ENCODE measurements around the gene DVL2. TPM values are rescaled to one million over a fixed set of nuclear protein-coding genes. Genes with fewer than 3 reads are reported as not detected.
"Not testable (repeated sequence)": the region's sequence is repeated elsewhere in the genome, so short reads cannot be mapped to it uniquely, and the experiment has no call there.

The DVL2 gene
- total RNA-seq, 2 donors from 2014 or later = 35.1 to 61.6 TPM

DNA sequence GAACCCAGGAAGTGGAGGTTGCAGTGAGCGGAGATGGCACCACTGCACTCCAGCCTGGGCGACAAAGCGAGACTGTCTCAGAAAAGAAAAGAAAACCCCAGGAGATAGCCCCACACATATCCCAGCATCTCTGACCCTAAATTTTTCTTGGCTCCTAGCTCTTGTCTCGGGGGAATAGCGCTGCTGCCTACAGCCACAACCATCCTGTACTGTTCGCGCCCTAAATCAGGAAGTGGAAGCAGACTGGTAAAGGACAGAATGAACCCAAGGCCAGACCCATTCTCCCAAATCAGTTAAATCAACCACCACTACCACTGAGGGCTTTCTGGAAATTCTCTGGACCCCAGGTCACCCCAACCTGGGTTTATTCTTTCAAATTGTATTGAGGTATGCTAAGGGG, 15.5 kb upstream of the DVL2 start:
- Mint-ChIP-seq H3K4me1 (ENCODE audit: low read depth in 2 of 2) (peaks cover 48 to 52% of the 10 kb centered on the region in 2 donors), H3K36me3 (peaks cover 20% of the 10 kb centered on the region), H3K4me3 (peak overlapping the region; percentile 94), H3K9me3 (no peaks in the 10 kb centered on the region), H3K27me3 (no peaks in the 10 kb centered on the region), H3K27ac (peak overlapping the region; percentile 85 to 95)
- DNase-seq (ENCODE audit: low spot score) (no peak), ATAC-seq (no peak)

DNA sequence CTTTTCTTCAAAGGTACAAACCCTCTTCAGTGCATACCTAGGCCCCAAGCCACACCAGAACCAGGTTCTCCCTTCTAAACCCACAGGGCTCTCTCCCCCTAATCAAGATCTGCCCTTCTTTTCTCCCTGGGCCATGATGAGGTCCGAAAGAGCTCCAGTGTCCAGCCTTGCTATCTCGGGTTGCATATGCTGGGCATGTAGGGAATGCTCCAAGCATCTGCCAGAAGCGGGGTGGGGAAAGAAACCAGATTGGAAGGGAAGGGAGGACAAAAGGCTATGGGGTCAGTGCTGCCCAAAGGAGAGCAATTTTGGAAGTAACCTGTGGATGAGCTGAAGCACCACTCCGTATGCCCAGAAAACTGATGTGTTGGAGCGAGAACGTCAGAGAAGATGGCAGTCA, 14.9 kb upstream of the DVL2 start:
- H3K36me3 Mint-ChIP-seq = peaks cover 16% of the 10 kb centered on the region
- H3K9me3 Mint-ChIP-seq = no peaks in the 10 kb centered on the region
- DNase-seq (ENCODE audit: low spot score) (no peak), ATAC-seq (no peak)
- H3K27ac Mint-ChIP-seq = peak overlapping the region; percentile 85 to 95
- no peaks in the 10 kb centered on the region for H3K27me3 Mint-ChIP-seq
- peaks cover 48% of the 10 kb centered on the region in 2 donors for H3K4me1 Mint-ChIP-seq (ENCODE audit: low read depth in 2 of 2)
- H3K4me3 Mint-ChIP-seq = peak overlapping the region; percentile 94

DNA sequence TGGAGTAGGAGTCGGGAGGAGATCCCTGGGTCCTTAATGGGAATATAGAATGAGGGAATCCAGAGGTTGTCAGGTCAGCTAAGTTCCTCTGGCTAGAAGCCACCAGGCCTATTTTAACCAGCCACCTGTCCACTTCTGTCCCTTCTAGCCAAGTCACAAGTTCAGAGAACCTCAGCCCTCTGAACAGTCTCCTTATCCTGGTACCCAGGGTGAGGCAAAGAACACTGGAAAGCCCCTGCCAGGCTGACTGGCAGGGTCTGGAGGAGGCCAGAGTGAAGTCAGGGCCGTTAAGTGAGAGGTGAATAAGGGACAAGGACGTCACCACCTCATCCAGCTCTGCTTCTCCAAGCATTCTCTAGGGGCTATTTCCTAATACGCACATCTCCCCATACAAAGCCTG, 14.5 kb upstream of the DVL2 start:
- Mint-ChIP-seq H3K27ac (peak overlapping the region; percentile 85 to 95), H3K36me3 (peaks cover 16% of the 10 kb centered on the region), H3K4me1 (ENCODE audit: low read depth in 2 of 2) (peaks cover 44 to 45% of the 10 kb centered on the region in 2 donors), H3K27me3 (no peaks in the 10 kb centered on the region), H3K4me3 (peak overlapping the region; percentile 94), H3K9me3 (no peaks in the 10 kb centered on the region)
- ATAC-seq = no peak
- DNase-seq (ENCODE audit: low spot score) = no peak

DNA sequence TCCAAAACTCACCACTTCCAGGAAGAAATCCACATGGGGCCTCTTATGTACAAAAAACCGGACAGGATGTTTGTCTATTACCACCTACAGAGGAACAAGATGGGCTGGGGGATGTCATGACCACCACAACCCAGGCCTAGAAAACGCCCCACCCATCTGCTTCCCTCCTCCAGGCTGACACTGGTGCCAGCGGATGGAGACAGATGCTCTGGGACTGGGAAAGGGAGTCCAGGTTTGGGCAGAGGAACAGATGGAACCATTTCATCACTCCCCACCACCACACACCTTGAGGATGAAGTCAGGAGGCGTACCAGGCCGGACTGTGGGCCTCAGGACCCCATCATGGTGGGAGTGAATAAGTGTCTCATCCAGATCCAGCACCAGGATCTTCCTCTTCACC, 12.5 kb upstream of the DVL2 start:
- Mint-ChIP-seq H3K27me3 (no peaks in the 10 kb centered on the region), H3K27ac (peak overlapping the region in 1 of 2 donors; percentile 69), H3K4me3 (no peak overlapping the region), H3K36me3 (peaks cover 9% of the 10 kb centered on the region), H3K4me1 (ENCODE audit: low read depth in 2 of 2) (peaks cover 42 to 47% of the 10 kb centered on the region in 2 donors), H3K9me3 (no peaks in the 10 kb centered on the region)
- ATAC-seq (no peak), DNase-seq (ENCODE audit: low spot score) (no peak)

DNA sequence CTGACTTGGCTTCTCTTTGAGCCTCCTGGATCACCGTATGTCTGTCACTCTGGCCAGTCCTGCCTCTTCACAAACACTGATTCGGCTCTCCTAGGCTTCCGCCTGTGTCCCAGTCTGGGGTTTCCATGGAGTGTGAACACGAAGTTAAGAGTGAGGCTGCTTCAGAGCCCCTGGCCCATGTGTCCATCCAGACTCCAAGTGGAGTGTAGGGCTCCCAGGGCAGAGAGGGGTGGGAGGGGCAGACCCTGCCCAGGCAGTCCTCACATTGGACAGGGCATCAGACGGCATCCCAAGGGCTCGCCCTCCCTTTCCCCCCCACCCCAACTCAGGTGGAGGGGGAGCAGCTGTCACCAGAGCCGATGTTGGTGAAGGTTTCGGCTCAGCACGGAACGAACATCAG, 9.5 kb upstream of the DVL2 start:
- H3K4me1 Mint-ChIP-seq (ENCODE audit: low read depth in 2 of 2) = peaks cover 39 to 48% of the 10 kb centered on the region in 2 donors
- peak overlapping the region; percentile 88 for H3K4me3 Mint-ChIP-seq
- not testable (repeated sequence) for ATAC-seq; H3K27me3 Mint-ChIP-seq; H3K9me3 Mint-ChIP-seq; DNase-seq (ENCODE audit: low spot score)
- H3K27ac Mint-ChIP-seq = peak overlapping the region; percentile 87 to 95
- peaks cover 21% of the 10 kb centered on the region for H3K36me3 Mint-ChIP-seq

DNA sequence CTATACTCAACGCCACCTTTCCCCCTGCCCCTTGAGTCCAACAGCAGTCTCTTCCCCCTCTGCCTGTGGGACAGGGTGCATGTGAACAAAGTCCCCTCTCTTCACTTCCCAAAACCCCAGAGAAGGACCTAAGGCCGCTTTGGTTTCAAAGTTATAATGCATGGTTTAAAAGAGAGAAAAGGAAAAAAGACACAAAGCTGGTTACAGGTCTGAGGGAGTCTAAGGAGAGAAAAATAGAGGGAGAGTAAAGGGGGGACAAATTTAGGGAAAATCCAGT, 9.1 kb upstream of the DVL2 start:
- DNase-seq (ENCODE audit: low spot score) (no peak), ATAC-seq (no peak)
- H3K27ac Mint-ChIP-seq = peak overlapping the region; percentile 87 to 95
- H3K4me1 Mint-ChIP-seq (ENCODE audit: low read depth in 2 of 2) = peaks cover 37 to 45% of the 10 kb centered on the region in 2 donors
- H3K27me3 Mint-ChIP-seq = no peaks in the 10 kb centered on the region
- H3K4me3 Mint-ChIP-seq = peak overlapping the region; percentile 88
- H3K9me3 Mint-ChIP-seq = no peaks in the 10 kb centered on the region
- peaks cover 21% of the 10 kb centered on the region for H3K36me3 Mint-ChIP-seq

DNA sequence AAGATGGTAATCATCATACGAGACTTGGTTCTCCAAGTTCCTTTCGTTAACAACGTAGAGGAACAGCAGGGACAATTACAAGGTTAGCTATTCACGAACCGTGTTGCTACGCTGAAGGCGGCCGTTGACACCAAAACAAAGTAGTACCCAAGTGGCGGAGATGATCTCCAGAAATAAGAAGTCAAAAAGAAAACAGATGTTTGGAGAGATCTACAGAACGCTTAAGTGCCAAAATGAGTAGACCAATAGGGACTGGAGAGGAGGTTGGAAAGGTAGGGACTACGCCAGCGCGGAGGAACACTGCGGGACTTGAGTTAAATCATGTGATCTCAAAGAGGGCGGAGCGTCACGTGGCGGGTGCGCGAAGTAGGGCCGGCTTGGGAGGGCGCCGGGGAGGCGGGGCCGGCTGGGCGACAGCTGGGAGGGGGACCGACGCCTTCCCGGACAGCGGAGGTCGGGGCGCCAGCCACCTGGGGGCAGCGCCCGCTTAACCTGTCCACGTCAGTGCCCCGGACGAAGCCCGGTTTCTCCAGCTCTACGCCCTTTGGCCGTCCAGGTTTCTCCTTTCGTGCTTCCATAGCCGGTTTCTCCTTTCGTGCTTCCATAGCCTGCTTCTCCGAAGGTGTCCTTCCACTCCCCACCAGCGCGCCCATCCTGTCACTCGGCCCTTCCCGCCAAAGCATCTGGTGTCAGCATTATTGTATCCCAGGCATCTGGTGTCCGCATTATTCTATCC, 8.6 kb upstream of the DVL2 start:
- peak overlapping the region; percentile 88 for H3K4me3 Mint-ChIP-seq
- H3K4me1 Mint-ChIP-seq (ENCODE audit: low read depth in 2 of 2) = peaks cover 36 to 45% of the 10 kb centered on the region in 2 donors
- H3K27ac Mint-ChIP-seq = peak overlapping the region; percentile 87 to 95
- no peaks in the 10 kb centered on the region for H3K27me3 Mint-ChIP-seq
- ATAC-seq = peak; percentile 70 to 78
- H3K36me3 Mint-ChIP-seq = peaks cover 21% of the 10 kb centered on the region
- no peaks in the 10 kb centered on the region for H3K9me3 Mint-ChIP-seq
- peak; percentile 95 for DNase-seq (ENCODE audit: low spot score)

DNA sequence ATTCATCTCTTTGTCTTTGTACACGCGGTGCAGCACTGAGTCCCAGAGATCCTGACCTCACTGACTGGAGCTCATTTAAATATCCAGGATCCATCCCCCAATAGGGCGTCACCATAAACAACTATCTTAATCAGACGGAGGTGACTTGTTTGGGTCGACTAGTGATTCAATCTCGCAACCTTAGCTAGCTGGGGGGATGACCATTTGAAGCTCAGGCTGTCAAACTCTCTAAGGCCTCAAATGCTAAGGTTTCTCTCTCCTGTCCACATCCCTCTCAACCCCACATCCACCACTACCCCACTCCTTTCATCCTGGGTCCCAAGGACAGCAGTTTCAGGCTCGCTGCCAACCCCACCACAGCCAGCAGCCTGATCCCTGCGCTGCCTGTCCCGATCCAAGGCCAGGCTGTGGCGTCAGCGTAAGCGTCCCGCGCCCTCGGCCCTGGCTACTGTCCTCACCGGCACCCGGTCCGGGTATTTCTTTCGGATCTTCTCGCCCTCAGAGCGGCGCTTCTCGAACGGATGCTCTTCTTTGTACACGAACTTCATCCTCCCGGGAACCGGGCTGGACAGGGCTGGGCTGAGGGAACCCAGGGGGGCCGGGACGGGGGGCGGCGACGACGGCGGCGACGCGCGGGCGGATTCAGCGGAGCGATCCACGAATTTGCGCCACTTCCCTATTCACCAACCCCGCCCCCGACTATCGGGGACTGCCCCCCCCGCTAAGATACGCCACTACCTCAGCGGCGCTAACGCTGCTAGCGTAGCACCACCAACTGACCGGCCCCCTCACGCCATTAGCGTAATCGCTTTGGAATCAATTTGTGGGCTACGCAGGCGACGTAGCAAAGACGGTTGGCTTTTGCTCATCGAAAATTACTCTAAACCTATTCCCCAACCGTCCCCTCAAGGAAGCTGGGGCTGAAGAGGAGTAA, 7.7 kb upstream of the DVL2 start, which contains the start of gene GABARAP:
TSS of gene GABARAP (minus strand) at position 667 of the 934 bp plus-strand sequence. CDS start at position 548, 119 bp downstream.
- peak within 1 kb of the TSS; percentile 88 for H3K4me3 Mint-ChIP-seq
- ATAC-seq = peak; percentile 72 to 77
- DNase-seq (ENCODE audit: low spot score) = peak; percentile 92
- H3K27ac Mint-ChIP-seq = peak within 1 kb of the TSS; percentile 87 to 95
- H3K36me3 Mint-ChIP-seq = peaks cover 21% of the 10 kb centered on the region
- peaks cover 41 to 48% of the 10 kb centered on the region in 2 donors for H3K4me1 Mint-ChIP-seq (ENCODE audit: low read depth in 2 of 2)
- no peaks in the 10 kb centered on the region for H3K9me3 Mint-ChIP-seq
- no peaks in the 10 kb centered on the region for H3K27me3 Mint-ChIP-seq

DNA sequence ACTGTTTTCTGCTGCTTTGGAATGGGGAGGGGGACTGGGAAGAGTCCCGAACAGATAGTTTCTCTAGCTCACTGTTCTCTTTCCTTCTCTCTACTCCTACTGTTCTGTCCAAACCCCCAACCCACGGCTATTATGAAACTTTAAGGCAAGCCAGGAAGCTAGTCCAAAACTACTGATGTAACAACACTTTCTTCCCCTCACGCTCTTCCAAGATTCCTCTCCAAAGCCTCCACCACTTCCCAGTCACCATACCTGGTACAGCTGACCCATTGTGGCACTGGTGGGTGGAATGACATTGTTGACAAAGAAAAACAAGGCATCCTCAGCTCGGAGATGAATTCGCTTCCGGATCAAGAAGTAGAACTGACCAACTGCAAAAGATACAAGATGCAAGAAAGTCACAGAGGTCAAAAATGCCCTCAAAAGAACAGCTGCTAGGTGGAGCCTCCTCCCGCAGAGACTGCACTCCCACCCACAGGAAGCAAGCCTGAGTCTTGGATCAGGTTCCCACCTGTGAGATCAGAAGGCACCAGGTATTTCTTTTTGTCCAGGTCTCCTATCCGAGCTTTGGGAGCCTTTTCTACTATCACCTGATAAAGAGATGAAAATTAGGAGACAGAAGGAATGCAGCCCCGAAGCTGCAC, 6.9 kb upstream of the DVL2 start:
- Mint-ChIP-seq H3K4me1 (ENCODE audit: low read depth in 2 of 2) (peaks cover 40 to 47% of the 10 kb centered on the region in 2 donors), H3K4me3 (peak overlapping the region; percentile 88), H3K27me3 (no peaks in the 10 kb centered on the region), H3K9me3 (no peaks in the 10 kb centered on the region), H3K27ac (peak overlapping the region; percentile 87 to 95), H3K36me3 (peaks cover 15% of the 10 kb centered on the region)
- ATAC-seq (no peak), DNase-seq (ENCODE audit: low spot score) (no peak)

DNA sequence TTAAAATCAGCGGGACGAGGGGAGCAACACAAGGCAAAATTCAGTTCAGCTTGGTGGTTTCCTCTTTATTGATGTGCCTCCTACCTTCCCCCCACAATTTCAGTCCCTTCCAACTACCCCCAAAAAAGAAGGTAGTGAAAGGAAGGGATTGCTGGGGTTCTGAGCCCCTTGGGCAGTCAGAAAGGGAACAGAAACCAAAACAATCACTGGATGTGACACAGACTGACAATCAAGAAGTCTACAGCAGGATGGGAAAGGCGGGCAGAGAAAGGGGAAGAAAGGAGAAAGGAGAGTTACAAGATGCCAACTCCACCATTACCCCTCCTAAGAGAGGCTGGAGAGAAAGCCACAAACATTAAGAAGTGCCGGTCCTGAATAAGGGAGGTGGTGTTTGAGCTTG, 6.1 kb upstream of the DVL2 start:
- Mint-ChIP-seq H3K9me3 (no peaks in the 10 kb centered on the region), H3K36me3 (peaks cover 12% of the 10 kb centered on the region), H3K27me3 (no peaks in the 10 kb centered on the region), H3K27ac (peak overlapping the region; percentile 87 to 95), H3K4me1 (ENCODE audit: low read depth in 2 of 2) (peaks cover 46 to 54% of the 10 kb centered on the region in 2 donors), H3K4me3 (peak overlapping the region; percentile 88)
- ATAC-seq (no peak), DNase-seq (ENCODE audit: low spot score) (no peak)

DNA sequence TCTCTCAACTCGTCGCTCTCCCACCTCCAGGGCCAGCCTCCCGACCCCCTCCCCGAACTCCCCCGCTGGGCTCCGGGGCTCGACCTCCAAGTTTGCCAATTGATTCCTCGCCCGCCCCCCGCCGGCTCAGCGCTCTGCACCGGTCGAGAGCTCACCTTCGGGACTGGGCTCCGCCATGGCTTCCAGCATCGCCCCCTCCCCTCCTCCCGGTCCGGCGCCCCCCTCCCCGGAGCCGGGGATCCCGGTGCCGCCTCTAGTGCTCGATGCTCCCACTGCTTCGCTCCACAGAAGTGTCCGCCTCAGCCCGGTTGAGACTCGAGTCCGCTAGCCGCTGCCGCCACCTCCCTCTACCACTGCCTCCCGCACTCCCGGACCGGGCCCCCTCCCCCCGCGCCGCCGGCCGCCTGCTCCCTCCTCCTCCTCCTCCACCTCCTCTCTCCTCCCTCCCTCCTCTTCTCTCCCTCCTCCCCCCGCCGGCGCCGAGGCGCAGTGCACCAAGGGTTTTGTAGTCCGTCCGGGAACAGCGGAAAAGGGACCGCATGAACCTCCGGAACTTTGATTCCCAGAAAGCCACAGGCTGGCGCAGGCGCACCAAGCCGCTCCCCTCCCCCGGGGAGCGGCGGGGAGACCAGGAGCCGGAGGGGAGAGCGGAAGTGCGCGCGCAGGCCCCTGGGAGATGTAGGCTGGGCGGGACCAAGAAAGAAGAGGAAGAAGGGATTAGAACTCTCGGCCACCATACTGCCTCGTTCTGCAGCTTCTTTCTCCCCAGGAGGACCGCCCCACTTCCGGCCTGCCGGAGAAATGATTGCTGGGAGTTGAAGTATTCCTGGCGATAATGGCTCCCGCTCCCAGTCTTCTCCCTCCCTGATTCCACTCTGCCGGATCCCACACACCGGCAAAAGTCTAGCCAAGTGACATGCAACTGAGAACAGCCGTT, 5.0 kb upstream of the DVL2 start, which contains the start of gene PHF23:
TSS of gene PHF23 (minus strand) at position 367 of the 937 bp plus-strand sequence. CDS start at position 189, 178 bp downstream.
- H3K9me3 Mint-ChIP-seq = no peaks in the 10 kb centered on the region
- DNase-seq (ENCODE audit: low spot score) (peak; percentile 99), ATAC-seq (peak; percentile 79 to 86)
- peak within 1 kb of the TSS; percentile 88 for H3K4me3 Mint-ChIP-seq
- H3K36me3 Mint-ChIP-seq = peaks cover 18% of the 10 kb centered on the region
- H3K4me1 Mint-ChIP-seq (ENCODE audit: low read depth in 2 of 2) = peaks cover 53 to 64% of the 10 kb centered on the region in 2 donors
- H3K27me3 Mint-ChIP-seq = no peaks in the 10 kb centered on the region
- H3K27ac Mint-ChIP-seq = peak within 1 kb of the TSS; percentile 87 to 95

DNA sequence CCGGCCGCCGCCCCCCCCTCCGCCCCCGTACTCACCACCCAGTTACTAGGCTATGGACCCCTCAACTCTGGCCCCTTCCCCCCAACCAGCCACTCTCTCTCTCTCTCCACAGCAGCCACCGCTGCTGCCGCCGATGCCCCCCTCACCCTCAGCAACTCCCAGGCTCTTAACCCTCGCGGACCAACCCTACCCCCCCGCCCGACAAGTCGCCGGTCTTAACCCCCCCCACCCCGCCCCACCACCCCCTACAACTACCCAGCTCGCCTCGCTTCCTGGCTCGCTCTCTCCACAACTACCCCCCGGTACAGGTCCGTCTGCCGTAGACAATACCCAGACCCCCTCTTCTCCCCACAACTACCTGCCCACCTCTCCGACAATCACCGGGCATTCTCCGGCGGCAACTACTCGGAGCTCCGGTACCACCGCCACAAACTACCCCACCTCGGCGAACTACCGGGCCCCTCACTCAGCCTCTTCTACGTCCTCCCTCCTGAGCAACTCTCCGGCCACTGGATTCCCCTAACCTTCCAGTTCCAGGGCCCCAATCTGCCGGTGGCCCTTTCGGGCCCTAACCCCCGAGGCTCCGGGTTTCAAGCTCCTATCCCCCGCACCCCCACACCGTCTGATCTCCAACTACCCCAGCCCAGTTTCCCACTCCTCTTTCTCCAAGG, 4.2 kb upstream of the DVL2 start:
- DNase-seq (ENCODE audit: low spot score) (no peak), ATAC-seq (no peak)
- Mint-ChIP-seq H3K4me1 (ENCODE audit: low read depth in 2 of 2) (peaks cover 59 to 68% of the 10 kb centered on the region in 2 donors), H3K27me3 (no peaks in the 10 kb centered on the region), H3K9me3 (no peaks in the 10 kb centered on the region), H3K4me3 (peak overlapping the region; percentile 88), H3K36me3 (peaks cover 18% of the 10 kb centered on the region), H3K27ac (peak overlapping the region; percentile 87 to 95)
